GM21447 (cell line): ENCODE data around the gene MTARC2.

Source experiments
- ATAC-seq: cut with Tn5 transposase; IDR thresholded peaks from one replicate; pipeline ENCODE4 v1.9.1; 2021; ENCODE audit not compliant: unreplicated experiment

The MTARC2 gene

DNA sequence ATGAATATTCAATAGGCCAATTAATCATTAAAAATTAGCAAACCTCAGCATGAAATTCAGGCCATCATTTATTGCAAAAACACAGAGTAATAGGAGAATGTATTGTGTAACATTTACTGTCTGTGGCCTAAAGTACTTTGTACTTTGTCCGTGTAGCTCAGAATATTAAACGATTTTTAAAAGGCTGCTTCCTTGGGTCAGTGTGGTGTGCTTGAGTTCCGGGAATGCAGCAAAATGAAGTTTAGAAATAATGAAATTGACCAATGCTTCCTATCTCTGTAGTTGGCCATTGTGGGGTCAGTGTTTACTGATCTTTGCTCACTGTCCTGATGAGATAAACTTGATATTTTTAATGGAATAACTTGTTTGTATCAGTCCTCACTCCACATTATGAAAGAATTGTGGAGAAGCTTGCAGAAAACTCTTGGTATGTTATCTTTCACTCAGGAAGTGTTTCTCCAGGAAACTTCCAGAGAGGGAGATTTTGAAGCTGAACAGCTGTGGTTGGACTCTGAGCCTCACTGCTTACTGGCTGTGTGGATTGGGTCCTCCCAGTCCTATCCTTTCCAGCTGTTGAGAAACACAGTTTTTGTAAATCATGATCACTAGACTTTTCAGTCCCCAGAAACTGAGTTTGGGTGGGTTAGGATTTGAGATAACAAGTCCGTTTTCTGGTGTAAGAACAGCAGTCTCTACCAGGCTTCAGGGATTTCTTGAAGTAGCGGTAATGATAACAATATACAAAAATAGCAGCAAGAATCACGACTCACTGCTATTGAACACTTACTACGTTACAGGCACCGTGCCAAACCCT, 19.4 kb downstream of the MTARC2 start:
- ATAC-seq, result no peak

- ATAC-seq, result no peak
Observed at GRCh38 chr1:220768126-220768601, 20.0 kb downstream of the MTARC2 start.

- no peak for ATAC-seq
Observed at GRCh38 chr1:220769205-220769604, 21.1 kb downstream of the MTARC2 start.

- peak; percentile 68 for ATAC-seq
Observed at GRCh38 chr1:220770245-220770913, 22.3 kb downstream of the MTARC2 start.

DNA sequence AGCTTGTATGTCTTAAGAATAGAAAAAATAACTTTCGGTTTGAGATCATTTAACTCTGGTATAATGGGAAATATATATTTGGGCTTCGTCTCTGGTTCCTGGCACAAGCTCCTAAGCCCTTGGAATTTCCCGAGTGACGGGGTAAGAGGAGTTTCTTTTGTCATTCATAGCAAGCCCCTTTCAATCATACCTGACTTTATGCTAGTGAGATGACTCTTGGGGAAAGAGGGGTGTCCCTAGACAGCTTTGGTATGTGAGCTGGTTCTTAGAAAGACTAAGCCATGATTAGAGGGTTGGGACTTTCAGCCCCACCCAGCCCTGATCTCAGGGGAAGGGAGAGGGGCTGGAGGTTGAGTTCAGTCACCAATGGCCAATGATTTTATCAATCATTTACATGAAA, 24.7 kb downstream of the MTARC2 start:
- ATAC-seq, result no peak

- no peak for ATAC-seq
Observed at GRCh38 chr1:220775240-220775853, 27.2 kb downstream of the MTARC2 start.

DNA sequence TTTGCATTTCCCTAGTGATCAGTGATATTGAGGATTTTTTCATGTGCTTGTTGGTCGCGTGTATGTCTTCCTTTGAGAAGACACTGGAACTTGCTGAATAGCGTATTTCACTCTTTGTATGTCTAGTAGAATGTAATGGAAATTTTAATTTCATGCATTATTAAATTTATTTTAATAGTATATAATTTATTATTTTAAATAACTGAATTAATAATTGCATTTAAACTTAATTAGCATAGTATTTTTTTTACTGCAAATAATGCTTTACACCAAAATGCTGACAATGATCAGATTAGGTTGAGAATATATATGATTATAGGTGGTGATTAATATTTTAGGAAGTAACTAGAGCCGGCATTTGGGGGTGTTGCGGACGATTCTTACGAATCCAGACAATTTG, 28.1 kb downstream of the MTARC2 start:
- ATAC-seq, result no peak

DNA sequence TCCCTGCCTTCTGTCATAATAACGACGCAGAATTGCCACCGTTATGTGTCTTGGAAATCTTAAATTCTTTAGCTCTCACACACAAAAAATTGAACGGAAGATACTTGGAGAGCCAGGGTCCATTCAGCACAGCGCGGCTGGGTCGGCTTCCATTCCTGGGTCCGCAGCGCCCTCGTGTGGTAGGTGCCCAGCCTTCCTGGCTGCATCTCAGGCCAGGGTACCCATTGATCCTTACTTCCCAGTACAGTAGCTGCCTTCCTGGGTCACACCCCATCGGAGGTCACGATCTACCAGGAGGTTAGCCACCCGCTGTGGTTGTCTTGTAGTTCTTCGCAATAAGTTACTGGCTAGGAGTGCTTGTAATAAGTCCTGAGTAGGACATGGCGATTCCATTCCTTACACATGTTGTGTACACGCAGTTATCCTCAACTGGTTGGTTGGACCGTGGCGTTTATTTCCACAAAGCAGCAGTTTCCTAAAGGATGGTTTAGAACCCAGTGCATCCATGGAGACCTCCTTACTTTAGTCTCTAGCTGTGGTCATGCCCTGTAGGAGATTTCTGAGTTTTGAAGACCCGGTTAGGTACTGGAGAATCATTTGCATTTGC, 28.7 kb downstream of the MTARC2 start:
- no peak for ATAC-seq

DNA sequence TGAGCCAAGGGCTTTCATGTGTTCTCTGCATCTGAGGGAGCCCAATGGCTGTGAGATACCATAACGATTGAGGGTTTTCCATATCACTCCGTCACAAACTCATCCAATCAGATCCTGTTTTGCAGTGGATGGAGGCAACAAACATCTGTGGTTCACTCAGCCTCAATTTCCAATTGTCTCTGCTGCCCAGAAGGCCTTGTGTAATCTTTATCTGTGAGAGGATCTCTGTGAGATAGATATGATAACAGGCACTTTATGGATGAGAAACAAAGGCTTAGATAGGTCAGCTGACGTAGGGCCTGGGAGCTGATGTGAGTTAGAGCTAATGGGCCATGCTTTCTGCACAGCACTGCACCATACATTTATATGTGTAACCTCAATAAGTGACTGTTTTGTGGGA, 35.3 kb downstream of the MTARC2 start:
- no peak for ATAC-seq

DNA sequence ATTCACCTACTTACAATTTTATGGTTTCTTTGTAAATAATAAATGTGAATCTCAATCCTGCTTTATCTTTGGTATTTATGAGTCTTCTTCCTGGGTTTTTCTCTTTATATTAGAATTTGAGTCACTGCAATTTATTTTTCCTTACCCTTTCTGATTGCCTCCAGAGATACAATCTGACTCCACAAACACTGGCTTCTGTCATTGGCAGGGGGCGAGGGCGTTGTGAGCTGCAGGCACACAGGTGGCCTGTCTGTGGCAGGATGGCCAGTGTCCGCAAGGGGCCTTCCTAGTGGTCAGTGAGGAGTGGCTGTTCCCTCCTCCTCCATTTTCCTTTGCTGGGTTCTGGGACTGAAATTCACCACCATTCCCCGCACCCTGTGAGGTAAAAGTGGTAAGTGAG, 36.6 kb downstream of the MTARC2 start:
- ATAC-seq, result no peak

- ATAC-seq, result no peak
Observed at GRCh38 chr1:220785166-220786056, 37.3 kb downstream of the MTARC2 start.

DNA sequence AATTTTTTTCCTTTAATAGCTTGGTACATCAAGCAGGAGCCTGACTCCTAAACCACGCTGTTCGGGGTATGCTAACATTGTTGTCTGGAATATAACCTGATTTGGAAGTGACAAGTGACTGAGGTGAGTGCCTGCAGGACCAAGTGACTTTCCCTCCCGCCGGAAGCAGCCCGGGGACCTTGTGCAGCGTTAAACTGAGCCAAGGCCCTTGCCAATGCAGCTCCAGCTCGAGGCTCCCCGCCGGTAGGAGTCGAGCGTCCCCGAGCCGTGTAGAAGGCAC, 37.9 kb downstream of the MTARC2 start:
- no peak for ATAC-seq

DNA sequence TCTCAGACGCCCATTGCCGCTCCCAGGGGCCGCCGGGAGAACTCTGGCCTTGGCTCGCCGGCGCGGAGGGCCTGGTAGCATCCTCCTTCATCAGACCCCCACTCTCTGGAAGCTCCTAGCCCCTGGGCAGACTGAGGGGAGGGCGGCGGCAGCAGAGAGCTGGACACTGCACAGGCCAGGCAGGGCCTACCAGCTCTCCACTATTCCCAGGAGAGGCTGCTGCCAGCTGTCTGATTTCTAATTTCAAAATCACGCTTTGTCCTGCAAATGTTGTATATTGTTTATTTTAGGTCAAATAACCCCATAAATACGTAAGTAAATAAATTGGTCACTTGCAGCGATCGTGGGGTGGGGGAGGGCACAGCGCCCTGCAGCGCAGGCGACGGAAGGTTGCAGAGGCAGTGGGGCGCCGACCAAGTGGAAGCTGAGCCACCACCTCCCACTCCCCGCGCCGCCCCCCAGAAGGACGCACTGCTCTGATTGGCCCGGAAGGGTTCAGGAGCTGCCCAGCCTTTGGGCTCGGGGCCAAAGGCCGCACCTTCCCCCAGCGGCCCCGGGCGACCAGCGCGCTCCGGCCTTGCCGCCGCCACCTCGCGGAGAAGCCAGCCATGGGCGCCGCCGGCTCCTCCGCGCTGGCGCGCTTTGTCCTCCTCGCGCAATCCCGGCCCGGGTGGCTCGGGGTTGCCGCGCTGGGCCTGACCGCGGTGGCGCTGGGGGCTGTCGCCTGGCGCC, 38.4 kb downstream of the MTARC2 start, which contains the start of gene MTARC1:
Gene MTARC1, plus strand, starts transcription at position 577 of the 732 bp plus-strand sequence. Its CDS starts 32 bp downstream, at position 609.
- ATAC-seq, result peak; percentile 70

DNA sequence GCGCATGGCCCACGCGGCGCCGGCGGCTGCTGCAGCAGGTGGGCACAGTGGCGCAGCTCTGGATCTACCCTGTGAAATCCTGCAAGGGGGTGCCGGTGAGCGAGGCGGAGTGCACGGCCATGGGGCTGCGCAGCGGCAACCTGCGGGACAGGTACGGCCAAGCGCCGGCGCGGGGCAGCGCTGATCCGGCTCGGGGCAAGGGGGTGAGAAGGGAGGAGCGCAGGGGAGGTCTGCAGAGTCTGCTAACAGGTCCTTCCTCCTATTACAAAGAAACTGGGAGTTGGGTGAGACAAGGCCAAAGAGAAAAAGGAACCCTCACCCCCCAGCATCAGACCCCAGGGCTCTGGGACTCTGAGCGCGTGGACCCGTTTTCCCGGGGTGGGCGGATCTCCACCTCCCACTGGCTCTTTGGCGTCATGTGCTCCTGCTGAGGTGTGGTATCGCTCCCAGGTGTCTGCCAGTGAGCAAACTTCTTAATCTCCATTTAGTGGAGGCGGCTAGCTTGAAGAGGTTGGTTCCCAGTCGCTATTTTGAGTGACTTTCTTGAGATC, 39.0 kb downstream of the MTARC2 start:
- peak; percentile 28 for ATAC-seq

DNA sequence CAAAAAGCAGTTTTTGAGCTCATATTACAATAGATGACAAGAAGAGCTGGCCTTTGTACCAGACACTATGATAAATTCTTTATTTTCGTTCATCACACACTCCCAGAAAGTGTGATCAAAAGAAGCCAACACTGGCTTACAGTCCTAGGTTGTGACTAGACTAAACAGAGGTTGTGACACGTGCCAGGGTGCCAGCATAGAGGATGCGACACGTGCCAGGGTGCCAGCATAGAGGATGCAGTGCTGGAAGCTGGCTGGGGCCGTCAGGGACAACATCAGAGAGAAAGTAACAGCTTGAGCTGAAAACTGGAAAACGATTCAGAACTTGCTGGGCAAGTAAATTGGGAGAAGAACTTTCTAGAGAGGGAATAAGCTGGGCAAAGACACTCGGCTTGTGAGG, 40.8 kb downstream of the MTARC2 start:
- no peak for ATAC-seq

- ATAC-seq, result no peak
Observed at GRCh38 chr1:220789532-220790147, 41.5 kb downstream of the MTARC2 start.

DNA sequence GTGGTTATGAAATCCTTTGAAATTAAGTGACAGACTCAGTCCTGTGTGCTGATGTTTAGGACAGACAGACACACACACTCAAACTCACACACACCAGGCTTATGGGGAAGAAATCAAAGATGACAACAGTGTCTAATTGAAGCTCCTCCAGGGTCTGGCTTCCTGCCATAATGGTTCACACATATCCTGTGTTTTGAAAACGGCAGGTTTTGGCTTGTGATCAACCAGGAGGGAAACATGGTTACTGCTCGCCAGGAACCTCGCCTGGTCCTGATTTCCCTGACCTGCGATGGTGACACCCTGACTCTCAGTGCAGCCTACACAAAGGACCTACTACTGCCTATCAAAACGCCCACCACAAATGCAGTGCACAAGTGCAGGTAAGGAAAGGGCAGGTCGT, 43.2 kb downstream of the MTARC2 start:
- ATAC-seq, result no peak

DNA sequence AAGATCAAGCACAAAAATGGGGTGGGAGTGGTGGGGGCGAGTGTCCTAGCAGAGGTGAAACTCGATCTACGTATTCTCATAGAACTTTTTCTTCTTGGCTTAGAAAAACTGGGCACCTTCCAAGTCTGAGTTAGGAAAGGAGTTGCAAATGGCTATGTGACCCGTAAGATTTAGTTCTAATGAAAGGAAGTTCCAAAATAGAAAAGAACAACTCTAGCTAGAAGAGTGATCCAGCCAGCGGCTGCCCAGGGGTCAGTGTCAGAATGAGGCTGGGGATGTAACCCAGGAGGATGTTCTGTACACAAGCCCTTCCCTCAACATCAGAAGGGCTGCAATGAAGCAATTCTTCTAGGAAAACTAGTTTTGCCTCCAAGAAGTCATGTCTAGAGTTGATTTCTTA, 43.8 kb downstream of the MTARC2 start:
- ATAC-seq, result no peak

DNA sequence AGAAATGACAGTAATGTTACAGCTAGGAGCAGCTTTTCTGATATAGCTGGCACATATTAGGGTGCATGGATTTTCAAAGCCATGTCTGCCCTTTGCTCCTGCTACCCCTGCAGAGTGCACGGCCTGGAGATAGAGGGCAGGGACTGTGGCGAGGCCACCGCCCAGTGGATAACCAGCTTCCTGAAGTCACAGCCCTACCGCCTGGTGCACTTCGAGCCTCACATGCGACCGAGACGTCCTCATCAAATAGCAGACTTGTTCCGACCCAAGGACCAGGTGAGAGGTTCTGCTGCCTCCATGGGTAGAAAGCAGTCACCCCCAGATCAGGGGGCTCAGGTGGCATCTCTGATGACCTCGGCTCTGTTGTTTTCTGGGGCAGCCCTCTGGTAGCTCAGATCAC, 48.4 kb downstream of the MTARC2 start:
- no peak for ATAC-seq
